Colonic mucosa (tissue), 4 donors: Measurements from ENCODE around the gene MAPK13. TPM values are rescaled to one million over a fixed set of nuclear protein-coding genes. Genes with fewer than 3 reads are reported as not detected.

Experiments used
- DNase-seq: peaks from one replicate; pipeline ENCODE4 v3.0.0-alpha.2; 2020
- H3K27ac ChIP-seq: fragments of 200-600 bp; one replicate; pipeline ENCODE4 v1.8.0; 2021
- H3K27me3 ChIP-seq: fragments of 200-600 bp; one replicate; pipeline ENCODE4 v1.8.0; 2021
- H3K36me3 ChIP-seq: fragments of 200-600 bp; one replicate; pipeline ENCODE4 v1.8.0; 2021
- H3K4me1 ChIP-seq: fragments of 200-600 bp; one replicate; pipeline ENCODE4 v1.8.0; 2021; ENCODE audit warnings: mild to moderate bottlenecking
- H3K4me3 ChIP-seq: fragments of 200-600 bp; one replicate; pipeline ENCODE4 v1.8.0; 2021
- H3K9ac ChIP-seq, 2 donors: one replicate each; pipeline ENCODE4 v1.7.0; 2013; ENCODE audit warnings: control low read depth in 2 of 2, low read depth in 2 of 2, low read length in 2 of 2
- H3K9me3 ChIP-seq: fragments of 200-600 bp; one replicate; pipeline ENCODE4 v1.8.0; 2021
- CTCF ChIP-seq: fragments of 200-600 bp; IDR thresholded peaks from one replicate; pipeline ENCODE4 v1.8.0; 2022; ENCODE audit warnings: antibody characterized with exemption, mild to moderate bottlenecking
- intact Hi-C: fragments of 100-400 bp; cut with DNase I; formaldehyde crosslinking; loops from one replicate; pipeline ENCODE4 v1.14.1; 2022
- total RNA-seq, 2 donors: library from RNA; stranded (reverse); fragmentation: NEBNext Ultra II Directional in 1 of 2; extraction: Animal tissue kit (Norgen Biotek cat#: 25700) in 1 of 2; gene quantifications; one replicate each; pipeline ENCODE4 v1.2.1, GENCODE V29; 2021
- donor health status: healthy.
- donor health status: DM: no; HTN: no; CAD: no.
- donor health status: DM: no; HTN: no; CAD: no.

MAPK13 gene
- total RNA-seq, 2 donors from 2014 or later, result 166 to 186 TPM

GRCh38 chr6:36110050-36110449 lies 20.3 kb upstream of the MAPK13 start:
- no peaks in the 10 kb centered on the region for H3K27me3 ChIP-seq
- intact Hi-C loops, result no loop called here
- no peaks in the 10 kb centered on the region for H3K36me3 ChIP-seq

GRCh38 chr6:36110863-36111262 lies 19.4 kb upstream of the MAPK13 start:
- TF ChIP-seq CTCF, result no peak
- H3K9ac ChIP-seq, result no peak overlapping the region
- DNase-seq, result no peak
- no peaks in the 10 kb centered on the region for H3K27me3 ChIP-seq
- no peaks in the 10 kb centered on the region for H3K36me3 ChIP-seq
- H3K4me3 ChIP-seq, result no peak overlapping the region
- intact Hi-C loops, result no loop called here
- H3K9me3 ChIP-seq, result no peaks in the 10 kb centered on the region
- H3K27ac ChIP-seq, result no peak overlapping the region
- H3K4me1 ChIP-seq, result peaks cover 10% of the 10 kb centered on the region

More at GRCh38 chr6:36110050-36110449, 20.3 kb upstream of the MAPK13 start:
- DNase-seq, result no peak
- Histone ChIP-seq H3K9ac (no peak overlapping the region), H3K27ac (no peak overlapping the region), H3K9me3 (no peaks in the 10 kb centered on the region), H3K4me3 (no peak overlapping the region), H3K4me1 (peaks cover 4% of the 10 kb centered on the region)
- no peak for TF ChIP-seq CTCF

- H3K9ac ChIP-seq, result no peak overlapping the region
- no peak overlapping the region for H3K4me3 ChIP-seq
- H3K36me3 ChIP-seq, result no peaks in the 10 kb centered on the region
- no peak overlapping the region for H3K27ac ChIP-seq
- no peak for TF ChIP-seq CTCF
- intact Hi-C loops, result no loop called here
- DNase-seq, result no peak
- no peaks in the 10 kb centered on the region for H3K27me3 ChIP-seq
- no peaks in the 10 kb centered on the region for H3K9me3 ChIP-seq
- H3K4me1 ChIP-seq, result peaks cover 10% of the 10 kb centered on the region
Measured at GRCh38 chr6:36111526-36111925, 18.8 kb upstream of the MAPK13 start.

GRCh38 chr6:36113049-36113448 lies 17.3 kb upstream of the MAPK13 start:
- Histone ChIP-seq H3K36me3 (no peaks in the 10 kb centered on the region), H3K4me1 (peaks cover 10% of the 10 kb centered on the region), H3K4me3 (no peak overlapping the region), H3K27ac (no peak overlapping the region), H3K27me3 (no peaks in the 10 kb centered on the region), H3K9me3 (no peaks in the 10 kb centered on the region), H3K9ac (no peak overlapping the region)
- intact Hi-C loops, result no loop called here
- DNase-seq, result no peak
- TF ChIP-seq CTCF, result no peak

GRCh38 chr6:36113703-36114102 lies 16.6 kb upstream of the MAPK13 start:
- Histone ChIP-seq H3K9ac (no peak overlapping the region), H3K9me3 (no peaks in the 10 kb centered on the region), H3K27me3 (no peaks in the 10 kb centered on the region), H3K4me3 (no peak overlapping the region), H3K4me1 (peaks cover 10% of the 10 kb centered on the region), H3K36me3 (no peaks in the 10 kb centered on the region), H3K27ac (no peak overlapping the region)
- DNase-seq, result no peak
- no peak for TF ChIP-seq CTCF
- intact Hi-C loops, result no loop called here
